ENCODE results near the gene RAET1L.

DNA sequence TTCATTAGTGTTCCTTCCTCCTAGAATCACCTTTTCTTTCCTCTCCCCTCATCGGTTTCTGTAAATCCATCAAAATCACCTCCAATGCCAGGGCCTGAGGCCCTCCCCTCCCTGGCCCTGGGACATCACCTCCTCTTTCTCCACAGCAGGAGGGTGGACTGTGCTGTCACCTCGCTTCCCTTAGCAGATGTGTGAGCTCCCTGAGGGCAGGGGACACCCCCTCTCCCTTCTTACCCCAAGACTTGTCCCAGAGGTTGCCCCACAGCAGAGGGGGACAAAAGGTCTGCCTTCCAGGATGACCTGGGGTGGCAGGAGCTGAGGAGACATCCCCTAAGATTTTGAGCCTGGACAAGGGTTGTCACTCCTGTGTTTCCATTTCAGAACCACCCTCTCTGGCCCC, 55.7 kb downstream of the RAET1L start:
- no peak for TF ChIP-seq POLR2A (IDR thresholded peaks at IDR 0.05)
- no peak for TF ChIP-seq CTCF (IDR thresholded peaks at IDR 0.05)

Data from testis (tissue), 2 donors.